GM12892 (cell line): ENCODE data around the gene ATXN1.

Experiments
- POLR2A ChIP-seq: IDR thresholded peaks from 2 replicates; pipeline ENCODE4 v1.6.1; 2011; ENCODE audit warnings: low read depth, low read length, control low read depth
- POLR2AphosphoS5 ChIP-seq: IDR thresholded peaks from 2 replicates; pipeline ENCODE4 v1.6.1; 2011; ENCODE audit warnings: low read depth, low read length, control low read depth
- TAF1 ChIP-seq: IDR thresholded peaks from 2 replicates; pipeline ENCODE4 v1.6.1; 2011; ENCODE audit warnings: low read depth, mild to moderate bottlenecking, control low read depth, low read length, borderline replicate concordance

DNA sequence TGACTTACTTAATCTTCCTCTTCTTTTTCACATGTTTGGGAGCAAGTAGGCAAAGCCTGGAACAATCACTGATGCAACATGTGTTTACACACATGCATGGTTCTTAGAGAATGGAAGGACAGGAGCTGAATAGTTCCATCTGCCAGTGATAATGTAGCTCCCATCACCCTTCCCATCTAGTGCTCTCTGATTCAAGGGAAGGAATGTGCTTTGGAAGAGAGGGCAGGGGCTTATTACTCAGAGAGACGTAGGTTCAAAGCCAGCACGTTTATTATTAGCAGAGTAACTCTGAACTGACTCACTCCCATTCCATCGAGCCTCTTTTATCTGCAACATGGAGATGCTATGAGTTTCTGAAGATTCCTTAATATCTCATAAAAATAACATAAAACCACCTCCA is 311.0 kb downstream of the ATXN1 start:
- TF ChIP-seq POLR2AphosphoS5: no peak
- no peak for TF ChIP-seq POLR2A
- TF ChIP-seq TAF1: no peak
